Fibroblast of upper back skin (primary cell): ENCODE measurements around the gene PLEKHA3.
A peak's percentile ranks its signal among the peaks of the same experiment; 100 is the strongest.
"Not testable (repeated sequence)": the region's sequence is repeated elsewhere in the genome, so short reads cannot be mapped to it uniquely, and the experiment has no call there.

ENCODE experiments used
- DNase-seq: peaks from one replicate; pipeline ENCODE4 v3.0.0-alpha.2; 2013

PLEKHA3 gene

DNA sequence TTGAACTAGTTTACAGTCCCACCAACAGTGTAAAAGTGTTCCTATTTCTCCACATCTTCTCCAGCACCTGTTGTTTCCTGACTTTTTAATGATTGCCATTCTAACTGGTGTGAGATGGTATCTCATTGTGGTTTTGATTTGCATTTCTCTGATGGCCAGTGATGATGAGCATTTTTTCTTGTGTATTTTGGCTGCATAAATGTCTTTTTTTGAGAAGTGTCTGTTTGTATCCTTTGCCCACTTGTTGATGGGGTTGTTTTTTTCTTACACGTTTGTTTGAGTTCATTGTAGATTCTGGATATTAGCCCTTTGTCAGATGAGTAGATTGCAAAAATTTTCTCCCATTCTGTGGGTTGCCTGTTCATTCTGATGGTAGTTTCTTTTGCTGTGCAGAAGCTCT, 45.2 kb downstream of the PLEKHA3 start:
- DNase-seq, result not testable (repeated sequence)

DNA sequence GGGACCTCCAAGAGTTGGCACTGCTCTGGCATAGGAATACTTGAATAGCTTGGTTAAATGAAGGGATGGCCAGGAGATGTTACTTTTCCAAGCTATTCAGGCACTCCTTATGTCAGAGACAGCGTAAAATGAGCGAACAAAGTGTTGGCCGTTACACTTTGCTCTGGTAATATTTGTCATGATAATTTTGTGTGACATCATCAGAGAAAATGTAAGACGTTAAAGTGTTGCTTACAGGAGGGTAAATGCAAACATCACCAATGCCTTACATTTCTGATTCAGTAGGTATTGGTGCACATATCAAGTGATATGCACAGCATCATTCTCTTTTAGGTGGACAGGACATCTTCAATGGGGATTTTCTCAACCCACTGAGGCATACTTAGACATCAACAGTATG, 46.0 kb downstream of the PLEKHA3 start:
- DNase-seq, result no peak

DNA sequence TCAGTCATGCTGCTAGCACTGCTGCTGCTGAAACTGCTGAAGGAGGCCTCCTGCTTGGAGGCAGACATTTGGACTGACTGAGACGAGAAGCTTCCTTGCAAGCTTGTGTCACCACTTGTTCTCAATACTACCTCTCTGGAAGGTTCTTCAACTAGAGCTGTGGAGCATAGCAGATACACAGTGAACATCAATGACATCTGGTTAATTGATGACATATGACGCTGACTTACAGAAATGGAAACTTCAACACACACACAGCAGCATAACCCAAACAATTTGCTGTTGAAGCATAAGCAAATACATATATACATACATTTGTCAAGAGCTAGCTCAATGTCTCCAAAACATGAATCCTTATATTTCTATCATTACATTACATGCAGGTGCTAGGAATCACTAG, 47.3 kb downstream of the PLEKHA3 start:
- no peak for DNase-seq

DNA sequence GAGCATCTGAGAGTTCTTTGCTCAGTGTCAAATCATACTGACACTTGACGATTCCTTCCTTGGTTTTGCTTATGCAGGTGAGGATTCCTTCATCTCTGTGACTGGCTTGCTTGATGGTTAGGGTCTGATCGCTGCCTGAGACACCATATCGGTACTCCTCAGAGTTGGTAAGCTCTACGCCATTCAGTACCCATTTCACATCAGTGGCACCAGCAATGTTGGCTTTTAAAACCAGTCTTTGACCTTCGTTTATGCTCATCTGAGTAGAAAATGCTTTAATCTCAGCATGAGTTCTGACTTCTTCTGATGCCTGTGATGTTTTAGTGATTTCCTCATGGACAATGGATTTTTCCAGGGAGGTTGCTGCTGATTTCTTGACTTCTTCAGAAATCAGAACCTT, 48.4 kb downstream of the PLEKHA3 start:
- no peak for DNase-seq

DNA sequence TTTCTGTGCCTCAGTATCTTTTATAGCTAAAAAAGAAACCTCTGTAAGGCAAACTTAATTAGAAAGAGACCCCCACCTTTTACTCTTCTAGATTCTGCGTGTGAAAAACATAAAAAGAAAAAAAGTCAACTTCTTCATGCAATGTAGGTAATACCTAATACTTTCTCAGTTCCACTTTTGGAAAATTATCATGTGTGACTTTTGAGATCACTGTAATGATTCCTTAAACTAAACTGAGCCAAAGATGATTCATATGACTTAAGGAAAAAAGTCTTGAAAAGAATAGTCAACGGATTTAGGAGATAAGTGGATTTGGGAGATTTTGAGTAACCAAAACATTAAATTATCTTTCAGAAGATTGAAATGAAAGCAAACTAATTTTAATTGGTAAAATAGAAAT, 48.9 kb downstream of the PLEKHA3 start:
- no peak for DNase-seq

DNA sequence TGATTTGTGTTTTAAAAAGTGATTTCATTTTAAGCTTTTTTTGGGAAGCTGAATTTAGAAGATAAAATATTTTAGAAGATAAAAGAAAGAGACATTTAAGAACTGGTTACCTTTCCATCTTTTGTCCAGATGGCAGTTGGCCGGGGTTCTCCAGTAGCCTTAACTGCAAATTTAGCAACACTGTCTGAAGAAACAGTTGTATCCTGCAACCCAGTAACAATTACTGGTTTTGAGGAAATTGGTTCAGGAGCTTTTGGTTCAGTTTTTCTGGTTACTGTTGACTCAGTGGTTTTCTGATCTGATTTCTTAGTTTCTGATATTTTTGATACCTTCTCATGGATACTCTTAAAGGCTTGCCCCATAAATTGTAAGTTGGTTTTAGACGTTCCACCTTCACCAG, 49.9 kb downstream of the PLEKHA3 start:
- DNase-seq, result no peak

DNA sequence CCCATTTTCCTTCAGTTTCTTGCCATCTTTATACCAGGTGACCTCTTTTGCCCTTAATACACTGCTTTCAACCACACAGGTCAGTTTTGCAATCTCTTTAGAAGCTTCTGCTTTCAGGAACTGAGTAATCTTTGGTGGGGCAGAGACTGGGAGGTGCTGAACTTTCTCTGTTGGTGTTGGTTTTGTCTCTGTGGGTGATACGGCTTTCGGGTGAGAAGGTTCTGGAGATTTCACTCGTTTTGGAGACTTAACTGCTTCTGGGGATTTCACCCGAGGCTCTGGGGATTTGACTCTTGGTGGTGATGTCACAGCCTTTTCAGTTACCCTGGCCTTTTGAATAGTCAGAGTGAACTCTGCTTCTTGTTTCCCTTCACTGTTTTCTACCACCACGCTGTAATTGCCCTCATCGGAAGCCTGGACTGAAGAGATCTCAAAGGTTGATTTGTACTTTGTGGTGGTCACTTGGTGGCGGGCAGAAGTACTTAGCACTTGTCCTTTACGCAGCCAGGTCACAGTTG, 50.4 kb downstream of the PLEKHA3 start:
- no peak for DNase-seq

DNA sequence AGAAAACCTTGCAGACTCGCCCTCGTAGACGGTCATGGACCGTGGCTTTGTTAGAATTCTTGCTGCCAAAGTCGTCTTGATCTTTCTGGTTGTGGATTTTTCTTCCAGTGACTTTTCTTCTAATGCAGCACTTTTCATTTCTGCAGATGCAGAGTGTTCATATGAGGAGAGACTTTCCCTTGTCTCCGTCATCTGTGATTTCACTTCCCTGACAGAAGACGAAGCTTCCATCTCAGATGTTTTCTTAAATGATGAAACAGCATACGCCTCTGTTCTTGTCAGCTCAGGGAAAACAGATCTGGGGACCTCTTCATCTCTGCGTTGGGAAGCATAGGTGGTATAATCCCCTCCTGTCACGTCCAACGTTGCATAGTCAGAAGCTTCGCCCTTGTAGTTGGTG, 50.9 kb downstream of the PLEKHA3 start:
- DNase-seq, result no peak

DNA sequence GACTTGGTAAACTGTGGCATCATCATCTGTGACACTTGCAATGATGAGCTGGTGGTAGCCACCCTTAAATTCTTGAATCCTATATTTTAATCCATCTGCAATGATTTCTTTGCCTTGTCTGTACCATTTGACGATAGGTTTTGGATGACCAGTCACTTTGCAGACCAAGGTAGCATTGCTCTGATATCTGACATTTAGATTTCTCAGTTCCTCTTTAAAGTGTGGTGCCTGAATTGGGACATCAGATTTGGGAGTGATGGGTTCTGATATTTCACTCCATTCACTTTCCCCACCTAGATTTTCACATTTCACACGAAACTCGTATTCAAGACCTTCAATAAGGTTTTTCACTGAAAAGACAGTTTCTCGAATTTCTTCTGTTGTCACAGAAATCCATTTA, 55.8 kb downstream of the PLEKHA3 start:
- DNase-seq, result no peak

DNA sequence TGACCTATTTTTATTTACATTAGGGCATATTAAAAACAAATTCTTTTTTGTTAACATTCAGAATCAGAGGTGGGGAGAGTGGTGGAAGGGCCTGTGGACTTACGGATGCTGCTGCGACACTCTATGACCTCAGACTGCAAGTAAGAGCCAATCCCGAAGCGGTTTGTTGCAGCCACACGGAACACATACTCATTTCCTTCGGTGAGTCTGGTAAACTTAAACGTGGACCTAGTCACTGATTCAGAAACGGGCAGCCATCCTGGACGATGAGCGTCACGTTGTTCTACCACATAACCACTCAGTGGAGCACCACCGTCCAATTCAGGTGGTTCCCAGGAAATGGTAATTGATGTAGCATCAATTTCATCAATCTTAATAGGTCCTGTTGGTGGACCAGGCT, 61.9 kb downstream of the PLEKHA3 start:
- no peak for DNase-seq

DNA sequence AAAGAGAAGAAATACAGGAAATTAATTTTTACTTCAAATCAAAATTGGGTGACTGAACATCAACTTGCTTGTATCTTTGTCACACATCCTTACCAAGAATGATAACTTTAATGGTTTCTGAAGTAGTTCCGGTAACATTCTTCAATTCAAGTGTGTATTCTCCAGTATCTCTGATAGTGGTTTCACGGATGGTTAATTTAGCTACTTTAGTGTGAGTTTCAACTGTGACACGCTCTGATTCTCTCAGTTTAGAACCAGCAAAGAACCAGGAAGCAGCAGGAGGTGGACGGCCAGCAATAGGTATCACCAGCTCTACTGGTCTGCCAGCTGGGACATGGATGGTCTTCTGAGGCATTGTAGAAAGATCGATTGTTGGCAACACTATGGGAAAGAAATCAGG, 62.3 kb downstream of the PLEKHA3 start:
- DNase-seq, result no peak

DNA sequence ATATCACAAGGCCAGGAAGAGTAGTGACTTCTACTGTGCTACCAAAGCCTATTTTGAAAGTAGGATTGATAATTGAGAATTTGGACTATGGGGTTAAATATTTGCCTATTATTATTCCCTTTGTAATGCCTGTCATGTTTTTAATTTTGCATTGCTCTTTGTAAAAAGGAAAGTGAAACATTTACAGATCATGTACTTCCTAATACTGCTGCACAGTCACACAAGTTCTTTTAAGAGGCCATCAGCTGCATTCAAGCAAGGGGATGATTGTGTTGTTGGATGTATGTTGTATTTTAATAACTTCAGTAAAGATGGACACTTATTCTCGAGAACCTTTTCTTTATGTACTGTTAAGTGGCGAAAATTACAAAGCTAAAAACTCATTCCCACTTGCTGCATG, 70.1 kb downstream of the PLEKHA3 start:
- no peak for DNase-seq

DNA sequence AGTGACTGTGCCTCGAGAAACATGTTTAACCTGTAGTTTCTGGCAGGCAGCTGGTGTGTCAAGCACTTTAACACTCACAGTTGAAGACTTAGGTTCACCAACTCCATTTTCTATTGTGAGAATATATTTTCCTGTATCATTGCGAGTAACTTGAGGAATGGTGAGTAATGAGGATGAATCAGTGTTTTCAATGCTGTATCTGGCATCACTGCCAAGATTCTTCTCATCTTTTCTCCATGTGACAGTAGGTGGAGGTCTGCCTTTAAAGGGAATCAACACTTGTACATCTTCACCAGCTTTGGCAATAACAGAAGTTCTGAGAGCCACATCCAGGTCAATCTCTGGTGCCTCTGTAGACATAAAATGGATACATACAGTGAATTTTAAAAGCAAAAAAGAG, 72.8 kb downstream of the PLEKHA3 start:
- peak; percentile 87 for DNase-seq
